Uterus (tissue), 2 donors: Measurements from ENCODE around the gene NAGPA.

Source experiments
- CTCF ChIP-seq, 4 experiments: fragments of 200-600 bp in 2 of 4; fragments of 450-650 bp in 2 of 4; sonication (generic) in 2 of 4; IDR thresholded peaks; one replicate each; pipeline ENCODE4 v1.5.1; 2016 to 2019; ENCODE audit warnings: antibody characterized with exemption in 4 of 4, mild to moderate bottlenecking in 2 of 4, moderate library complexity in 1 of 4
- POLR2A ChIP-seq, 2 donors: fragments of 450-650 bp; IDR thresholded peaks; one replicate each; pipeline ENCODE4 v1.6.1; 2016; ENCODE audit warnings: antibody characterized with exemption in 2 of 2, mild to moderate bottlenecking in 1 of 2, moderate library complexity in 1 of 2

DNA sequence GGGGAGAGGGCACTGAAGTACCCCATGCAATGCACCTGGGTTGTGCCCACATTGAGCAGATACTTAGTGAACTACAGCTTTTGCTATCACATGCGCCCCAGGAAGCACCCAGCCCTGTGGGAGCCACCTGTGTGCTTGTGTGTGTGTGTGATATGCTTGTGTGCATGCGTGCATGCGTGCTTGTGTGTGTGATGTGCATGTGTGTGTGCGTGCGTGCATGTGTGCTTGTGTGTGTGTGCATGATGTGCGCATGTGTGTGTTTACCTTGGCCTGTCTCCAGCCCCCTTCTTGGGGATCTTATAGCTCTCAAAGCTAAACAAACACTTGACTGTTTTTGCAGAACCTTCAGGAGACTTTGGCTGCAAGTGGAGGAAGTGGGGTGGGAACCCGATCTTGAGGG is 31.2 kb upstream of the NAGPA start:
- TF ChIP-seq CTCF (IDR thresholded peaks at IDR 0.05) (no peak), POLR2A (IDR thresholded peaks at IDR 0.05) (no peak)
